ENCODE data around the gene TSHZ3. TPM values are rescaled to one million over a fixed set of nuclear protein-coding genes. Genes with fewer than 3 reads are reported as not detected.

Gene TSHZ3
- total and polyA plus RNA-seq, 2 of the 8 experiments (the other 6 are each of a cell fraction or from before 2014, with no cell fraction given) = 3.1 to 12.3 TPM

DNA sequence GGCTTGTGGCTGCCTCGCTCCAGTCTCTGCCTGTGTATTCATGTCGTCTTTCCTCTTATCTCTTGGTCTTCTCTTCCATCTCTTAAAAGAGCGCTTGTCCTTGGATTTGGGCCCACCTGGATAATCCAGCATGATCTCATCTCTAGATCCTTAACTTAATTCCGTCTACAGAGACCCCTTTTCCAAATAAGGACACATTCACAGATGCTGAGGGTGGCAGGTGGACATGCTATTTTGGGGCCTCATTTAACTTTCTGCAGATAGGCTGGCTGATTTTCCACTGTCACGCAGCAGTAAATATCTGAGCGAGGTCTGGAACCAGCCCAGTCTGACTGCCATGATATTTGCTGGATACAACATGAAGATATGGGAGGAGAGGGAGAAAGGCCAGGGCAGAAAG is 41.5 kb upstream of the TSHZ3 start:
- H3K4me1 ChIP-seq (replicated peaks in 1 of 4; ENCODE audit: control insufficient read depth in 3 of 4, insufficient read depth in 4 of 4, low read length in 3 of 4) = peaks cover 0 to 3% (median 1%) of the 10 kb centered on the region in 4 experiments; a peak in 2 of 7 replicates
- no peaks in the 10 kb centered on the region for H3K9me3 ChIP-seq (ENCODE audit: insufficient read depth in 2 of 2, low read depth in 1 of 2, low read length in 1 of 2)
- H3K4me3 ChIP-seq (ENCODE audit: extremely low read depth in 1 of 4, insufficient read depth in 2 of 4, low read depth in 3 of 4, low read length in 4 of 4) = no peak overlapping the region
- H2AFZ ChIP-seq (ENCODE audit: low read length) = no peak overlapping the region
- no peaks in the 10 kb centered on the region for H3K79me1 ChIP-seq (ENCODE audit: low read depth, low read length)
- no peak overlapping the region for H3K4ac ChIP-seq (replicated peaks; ENCODE audit: insufficient read length, low read depth, low read length)
- no peak overlapping the region for H2BK20ac ChIP-seq (ENCODE audit: low read length)
- no peak overlapping the region for H3K23ac ChIP-seq (ENCODE audit: insufficient read length)
- no peak overlapping the region for H2BK5ac ChIP-seq (ENCODE audit: low read depth, low read length)
- ChIA-PET CTCF (ENCODE audit: partially characterized antibody) (no interaction called here), POLR2A (ENCODE audit: partially characterized antibody) (no interaction called here)
- DNase-seq (ENCODE audit: low read depth in 1 of 2, low spot score in 2 of 2) = no peak
- no peak overlapping the region for H2BK120ac ChIP-seq (replicated peaks; ENCODE audit: low read depth, low read length)
- no peak overlapping the region for H4K91ac ChIP-seq (replicated peaks; ENCODE audit: insufficient read length, low read length)
- H3K23me2 ChIP-seq (ENCODE audit: low read depth, low read length) = no peaks in the 10 kb centered on the region; the same call in 1 of the 2 replicates
- WGBS, 2 experiments (ENCODE audit: extremely low coverage in 1 of 2, insufficient coverage in 1 of 2, insufficient read length in 1 of 2, insufficient replicate concordance in 2 of 2, low coverage in 1 of 2, low lambda C conversion rate in 2 of 2, missing lambda C conversion rate in 1 of 2) = 81% methylated on average over 6 of the region's 6 CpGs; no CpG with 5 or more reads in 1 of the 2 experiments
- no peak overlapping the region for H3K56ac ChIP-seq (replicated peaks; ENCODE audit: insufficient read length, low read depth, low read length)
- H3K9ac ChIP-seq (replicated peaks in 1 of 4; ENCODE audit: extremely low read depth in 1 of 4, low read depth in 3 of 4, low read length in 3 of 4) = no peak overlapping the region
- no peak overlapping the region for H2AK5ac ChIP-seq (ENCODE audit: low read depth, low read length)
- H3K79me2 ChIP-seq (ENCODE audit: control insufficient read depth in 1 of 2, insufficient read depth in 2 of 2, low read length in 2 of 2) = no peaks in the 10 kb centered on the region
- H2BK12ac ChIP-seq (ENCODE audit: low read depth, low read length) = 0 out of 2 replicates have a peak overlapping the region, but pooled peaks have one; percentile 27
- H2BK15ac ChIP-seq (ENCODE audit: low read length) = no peak overlapping the region
- FAIRE-seq = no peak
- H3K14ac ChIP-seq (ENCODE audit: insufficient read length) = no peak overlapping the region
- no peak overlapping the region for H4K8ac ChIP-seq (ENCODE audit: extremely low read depth, insufficient read depth, low read length)
- no peak overlapping the region for H3K18ac ChIP-seq (ENCODE audit: extremely low read depth, low read length)
- no peak overlapping the region for H4K5ac ChIP-seq (ENCODE audit: insufficient read length, low read depth, low read length)
- no peaks in the 10 kb centered on the region for H3K27me3 ChIP-seq (replicated peaks in 1 of 4; ENCODE audit: control insufficient read depth in 3 of 4, extremely low read depth in 1 of 4, insufficient read depth in 3 of 4, low read length in 3 of 4)
- H3K27ac ChIP-seq (ENCODE audit: low read depth, low read length) = no peak overlapping the region
- no peaks in the 10 kb centered on the region for H4K20me1 ChIP-seq (replicated peaks in 1 of 2; ENCODE audit: control insufficient read depth in 1 of 2, insufficient read depth in 2 of 2, low read length in 2 of 2)
- H3K4me2 ChIP-seq (ENCODE audit: insufficient read depth in 1 of 2, low read depth in 2 of 2, low read length in 2 of 2) = no peak overlapping the region
- no peaks in the 10 kb centered on the region for H3K36me3 ChIP-seq (ENCODE audit: control insufficient read depth in 2 of 4, insufficient read depth in 4 of 4, low read length in 3 of 4)
- TF ChIP-seq JUN (IDR thresholded peaks at IDR 0.05; ENCODE audit: low read depth, low read length) (no peak), HDAC2 (IDR thresholded peaks at IDR 0.05; ENCODE audit: borderline replicate concordance in 1 of 2, low read depth in 2 of 2, low read length in 2 of 2) (no peak), TAF1 (IDR thresholded peaks at IDR 0.05; ENCODE audit: low read depth, low read length) (no peak), HDAC6 (IDR thresholded peaks at IDR 0.05; ENCODE audit: low read depth, low read length) (no peak), RAD21 (IDR thresholded peaks at IDR 0.05 in 1 of 2, conservative IDR thresholded peaks at IDR 0.05 in 1 of 2; ENCODE audit: low read depth in 2 of 2, low read length in 2 of 2) (no peak), ATF3 (IDR thresholded peaks at IDR 0.05; ENCODE audit: insufficient read depth, low read depth, low read length) (no peak), YY1 (IDR thresholded peaks at IDR 0.05; ENCODE audit: low read depth, low read length) (no peak), MAFK (IDR thresholded peaks at IDR 0.05; ENCODE audit: low read depth, low read length) (no peak), TBP (IDR thresholded peaks at IDR 0.05; ENCODE audit: low read depth, low read length) (no peak), TEAD4 (IDR thresholded peaks at IDR 0.05; ENCODE audit: low read depth, low read length) (no peak)
- TF ChIP-seq, protein P1, sequence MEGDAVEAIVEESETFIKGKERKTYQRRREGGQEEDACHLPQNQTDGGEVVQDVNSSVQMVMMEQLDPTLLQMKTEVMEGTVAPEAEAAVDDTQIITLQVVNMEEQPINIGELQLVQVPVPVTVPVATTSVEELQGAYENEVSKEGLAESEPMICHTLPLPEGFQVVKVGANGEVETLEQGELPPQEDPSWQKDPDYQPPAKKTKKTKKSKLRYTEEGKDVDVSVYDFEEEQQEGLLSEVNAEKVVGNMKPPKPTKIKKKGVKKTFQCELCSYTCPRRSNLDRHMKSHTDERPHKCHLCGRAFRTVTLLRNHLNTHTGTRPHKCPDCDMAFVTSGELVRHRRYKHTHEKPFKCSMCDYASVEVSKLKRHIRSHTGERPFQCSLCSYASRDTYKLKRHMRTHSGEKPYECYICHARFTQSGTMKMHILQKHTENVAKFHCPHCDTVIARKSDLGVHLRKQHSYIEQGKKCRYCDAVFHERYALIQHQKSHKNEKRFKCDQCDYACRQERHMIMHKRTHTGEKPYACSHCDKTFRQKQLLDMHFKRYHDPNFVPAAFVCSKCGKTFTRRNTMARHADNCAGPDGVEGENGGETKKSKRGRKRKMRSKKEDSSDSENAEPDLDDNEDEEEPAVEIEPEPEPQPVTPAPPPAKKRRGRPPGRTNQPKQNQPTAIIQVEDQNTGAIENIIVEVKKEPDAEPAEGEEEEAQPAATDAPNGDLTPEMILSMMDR (IDR thresholded peaks at IDR 0.05; ENCODE audit: control extremely low read depth in 1 of 3, insufficient read depth in 1 of 3, low read depth in 1 of 3, low read length in 3 of 3) = no peak
